HepG2 (cell line): ENCODE data around the gene PGPEP1.

Experiments
- CBX2 ChIP-seq, 2 experiments: fragments of 200-600 bp in 1 of 2; sonication (generic); formaldehyde crosslinking in 1 of 2; IDR thresholded peaks; 2 replicates each; pipeline versions ENCODE4 v1.7.0 to v1.8.1; 2018 to 2022; ENCODE audit warnings: low read depth in 2 of 2, low read length in 1 of 2, mild to moderate bottlenecking in 1 of 2, missing genetic modification reagents in 1 of 2
- E2F1 ChIP-seq: sonication (generic); formaldehyde crosslinking; IDR thresholded peaks from 2 replicates; pipeline ENCODE4 v1.5.0; 2020; ENCODE audit warnings: missing genetic modification reagents
- MAFK ChIP-seq, 2 experiments: IDR thresholded peaks in 1 of 2; conservative IDR thresholded peaks in 1 of 2; 2 replicates each; pipeline ENCODE4 v1.6.1; 2011; ENCODE audit warnings: improper control_type of control experiment in 2 of 2, low read length in 2 of 2
- NR3C1 ChIP-seq: sonication (generic); formaldehyde crosslinking; IDR thresholded peaks from 2 replicates; pipeline ENCODE4 v1.4.0; 2020; ENCODE audit warnings: missing genetic modification reagents
- SMAD1 ChIP-seq: sonication (generic); formaldehyde crosslinking; IDR thresholded peaks from 2 replicates; pipeline ENCODE4 v1.4.0; 2020; ENCODE audit warnings: missing genetic modification reagents, low read depth, mild to moderate bottlenecking, borderline replicate concordance
- ZBTB49 ChIP-seq: sonication (generic); formaldehyde crosslinking; IDR thresholded peaks from 2 replicates; pipeline ENCODE4 v1.4.0; 2020; ENCODE audit warnings: missing genetic modification reagents, borderline replicate concordance
- ZNF30 ChIP-seq: sonication (generic); formaldehyde crosslinking; IDR thresholded peaks from 2 replicates; pipeline ENCODE4 v1.5.0; 2020; ENCODE audit warnings: mild to moderate bottlenecking, missing genetic modification reagents

- TF ChIP-seq ZBTB49 (CRISPR knock-in tag) (no peak), CBX2 (IDR thresholded peaks at IDR 0.05; ENCODE audit: low read depth, low read length) (no peak), CBX2 (CRISPR knock-in tag; IDR thresholded peaks at IDR 0.05; ENCODE audit: low read depth) (no peak), SMAD1 (CRISPR knock-in tag) (no peak), NR3C1 (CRISPR knock-in tag) (no peak), E2F1 (no peak), MAFK (conservative IDR thresholded peaks at IDR 0.05 in 1 of 2, IDR thresholded peaks at IDR 0.05 in 1 of 2; ENCODE audit: low read length in 2 of 2) (no peak), ZNF30 (CRISPR knock-in tag) (no peak)
Observed at GRCh38 chr19:18349524-18350128, 9.2 kb downstream of the PGPEP1 start.
